HepG2 (cell line): ENCODE measurements around the gene ATXN7L3. TPM values are rescaled to one million over a fixed set of nuclear protein-coding genes. Genes with fewer than 3 reads are reported as not detected.

ENCODE experiments used
- ARNT2 ChIP-seq: sonication (generic); formaldehyde crosslinking; IDR thresholded peaks from 2 replicates; pipeline ENCODE4 v1.8.0; 2022; ENCODE audit warnings: mild to moderate bottlenecking, low read depth, missing genetic modification reagents, moderate library complexity
- IRF2 ChIP-seq: IDR thresholded peaks from 2 replicates; pipeline ENCODE4 v1.6.1; 2018; ENCODE audit warnings: missing genetic modification reagents, missing compliant biosample characterization
- KDM2A ChIP-seq: sonication (generic); formaldehyde crosslinking; IDR thresholded peaks from 2 replicates; pipeline ENCODE4 v1.4.0; 2020; ENCODE audit warnings: low read depth, missing genetic modification reagents, borderline replicate concordance
- NR2F1 ChIP-seq, 2 experiments: fragments of 450-650 bp in 1 of 2; formaldehyde crosslinking in 1 of 2; IDR thresholded peaks; 2 replicates each; pipeline versions ENCODE4 v1.5.0 to v1.6.1; 2016 to 2020; ENCODE audit warnings: mild to moderate bottlenecking in 1 of 2, missing compliant biosample characterization in 1 of 2, missing genetic modification reagents in 1 of 2, moderate library complexity in 1 of 2
- POLR2AphosphoS2 ChIP-seq: IDR thresholded peaks from 2 replicates; pipeline ENCODE4 v1.6.1; 2011; ENCODE audit warnings: low read depth, low read length, improper control_type of control experiment
- SAP130 ChIP-seq: IDR thresholded peaks from 2 replicates; pipeline ENCODE4 v1.6.1; 2016; ENCODE audit warnings: low read depth
- SIX1 ChIP-seq: sonication (generic); formaldehyde crosslinking; IDR thresholded peaks from 2 replicates; pipeline ENCODE4 v1.4.0; 2020; ENCODE audit warnings: missing genetic modification reagents, borderline replicate concordance
- SNAPC2 ChIP-seq: sonication (generic); formaldehyde crosslinking; IDR thresholded peaks from 2 replicates; pipeline ENCODE4 v1.8.1; 2022; ENCODE audit warnings: mild to moderate bottlenecking, missing genetic modification reagents
- TARDBP ChIP-seq: sonication (generic); formaldehyde crosslinking; IDR thresholded peaks from 2 replicates; pipeline ENCODE4 v1.8.0; 2022; ENCODE audit warnings: mild to moderate bottlenecking, missing genetic modification reagents
- ZNF280B ChIP-seq: sonication (generic); formaldehyde crosslinking; IDR thresholded peaks from 2 replicates; pipeline ENCODE4 v1.5.0; 2020; ENCODE audit warnings: missing genetic modification reagents, mild to moderate bottlenecking, borderline replicate concordance
- ZNF292 ChIP-seq: sonication (generic); formaldehyde crosslinking; IDR thresholded peaks from 2 replicates; pipeline ENCODE4 v1.8.1; 2022; ENCODE audit warnings: mild to moderate bottlenecking, low read depth, missing genetic modification reagents, borderline replicate concordance
- ZNF432 ChIP-seq: sonication (generic); formaldehyde crosslinking; IDR thresholded peaks from 2 replicates; pipeline ENCODE4 v1.5.0; 2020; ENCODE audit warnings: missing genetic modification reagents, mild to moderate bottlenecking, borderline replicate concordance
- ZNF512B ChIP-seq: sonication (generic); formaldehyde crosslinking; IDR thresholded peaks from 2 replicates; pipeline ENCODE4 v1.5.1; 2020; ENCODE audit warnings: missing genetic modification reagents, mild to moderate bottlenecking, borderline replicate concordance
- ZNF724P ChIP-seq: sonication (generic); formaldehyde crosslinking; IDR thresholded peaks from 2 replicates; pipeline ENCODE4 v1.8.0; 2022; ENCODE audit warnings: missing genetic modification reagents, borderline replicate concordance
- ZNF773 ChIP-seq: sonication (generic); formaldehyde crosslinking; IDR thresholded peaks from 2 replicates; pipeline ENCODE4 v1.4.0; 2020; ENCODE audit warnings: missing genetic modification reagents, borderline replicate concordance
- ZSCAN25 ChIP-seq: sonication (generic); formaldehyde crosslinking; IDR thresholded peaks from 2 replicates; pipeline ENCODE4 v1.8.0; 2022; ENCODE audit warnings: mild to moderate bottlenecking, missing genetic modification reagents
- polyA plus RNA-seq, 8 experiments: library from polyadenylated mRNA; depleted of rRNA in 3 of 8; stranded (reverse) in 7 of 8; unstranded in 1 of 8; fragments of >200 nt; fragmentation: Illumina TruSeq in 4 of 8; extraction: Trizol in 4 of 8; gene quantifications; 2 replicates each; pipeline versions ENCODE4 v1.2.1 to v1.2.3, GENCODE V29; 2011 to 2016; ENCODE audit warnings: low read depth in 4 of 8, missing spikeins in 1 of 8, mixed read lengths in 1 of 8; ENCODE audit not compliant: insufficient read depth in 1 of 8
- total RNA-seq, 5 experiments: library from RNA; depleted of rRNA; stranded (reverse); fragments of >200 nt; fragmentation: Illumina TruSeq; extraction: Trizol; gene quantifications; 2 replicates each; pipeline ENCODE4 v1.2.3, GENCODE V29; 2016; ENCODE audit warnings: low read depth in 1 of 5
- TF ChIP-seq, protein P1 (sequence below): IDR thresholded peaks from 2 replicates; pipeline ENCODE4 v1.6.1; 2018; ENCODE audit warnings: missing genetic modification reagents, mild to moderate bottlenecking, missing compliant biosample characterization
- TF ChIP-seq, protein P2 (sequence below): sonication (generic); formaldehyde crosslinking; IDR thresholded peaks from 2 replicates; pipeline ENCODE4 v1.8.0; 2022; ENCODE audit warnings: missing genetic modification reagents, low read depth, mild to moderate bottlenecking, borderline replicate concordance
- TF ChIP-seq, protein P3 (sequence below): sonication (generic); formaldehyde crosslinking; IDR thresholded peaks from 2 replicates; pipeline ENCODE4 v1.5.1; 2020; ENCODE audit warnings: mild to moderate bottlenecking, missing genetic modification reagents

The ATXN7L3 gene
- total and polyA plus RNA-seq, 2 of the 13 experiments (the other 11 are each of a cell fraction or from before 2014, with no cell fraction given): 44.5 to 59.1 TPM

DNA sequence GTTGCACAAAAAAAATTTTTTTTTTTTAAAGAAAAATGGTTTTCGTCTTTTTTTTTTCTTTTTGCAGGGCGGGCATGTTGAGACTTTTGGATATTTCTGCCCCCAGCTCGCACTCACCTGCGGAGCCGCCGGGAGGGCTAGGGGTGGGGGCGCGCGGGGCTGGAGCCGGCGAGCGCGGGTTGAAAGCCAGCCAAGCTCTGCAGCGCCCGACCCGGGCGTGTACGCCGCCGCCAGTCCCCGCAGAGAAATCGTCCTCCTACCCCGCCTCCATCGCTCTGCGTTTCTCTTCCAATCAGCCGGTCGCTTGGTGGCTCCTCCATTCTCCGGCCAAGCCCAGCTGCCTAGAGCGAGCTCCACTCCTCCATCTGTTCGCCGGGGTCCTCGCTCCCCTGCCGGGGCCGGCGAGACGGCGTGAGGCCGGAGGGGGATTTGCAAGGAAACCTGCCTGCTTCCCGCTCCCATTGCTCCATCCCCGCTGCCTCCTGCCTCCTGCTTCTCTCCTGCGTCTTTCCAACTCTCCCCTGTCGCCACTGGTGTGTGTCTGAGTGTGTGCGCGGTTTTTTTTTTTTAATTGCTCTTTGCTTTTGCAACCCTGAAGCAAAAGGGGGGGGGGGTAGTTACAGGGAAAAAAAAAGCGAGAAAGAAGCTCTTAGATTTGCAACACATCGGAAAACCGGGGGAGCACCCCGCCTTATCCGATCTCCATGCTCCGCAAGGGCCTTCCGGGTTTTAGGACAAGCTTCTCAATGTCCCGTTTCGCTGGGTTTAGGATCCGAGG is 21.6 kb upstream of the ATXN7L3 start (continued):
- peak; percentile 90 for TF ChIP-seq KDM2A (CRISPR knock-in tag)
- TF ChIP-seq, protein P1, sequence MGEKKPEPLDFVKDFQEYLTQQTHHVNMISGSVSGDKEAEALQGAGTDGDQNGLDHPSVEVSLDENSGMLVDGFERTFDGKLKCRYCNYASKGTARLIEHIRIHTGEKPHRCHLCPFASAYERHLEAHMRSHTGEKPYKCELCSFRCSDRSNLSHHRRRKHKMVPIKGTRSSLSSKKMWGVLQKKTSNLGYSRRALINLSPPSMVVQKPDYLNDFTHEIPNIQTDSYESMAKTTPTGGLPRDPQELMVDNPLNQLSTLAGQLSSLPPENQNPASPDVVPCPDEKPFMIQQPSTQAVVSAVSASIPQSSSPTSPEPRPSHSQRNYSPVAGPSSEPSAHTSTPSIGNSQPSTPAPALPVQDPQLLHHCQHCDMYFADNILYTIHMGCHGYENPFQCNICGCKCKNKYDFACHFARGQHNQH (CRISPR knock-in tag): peak; percentile 58; the same call in 1 of the 2 replicates
- TF ChIP-seq ARNT2: no peak
- TF ChIP-seq ZSCAN25: peak; percentile 92
- TF ChIP-seq, protein P2, sequence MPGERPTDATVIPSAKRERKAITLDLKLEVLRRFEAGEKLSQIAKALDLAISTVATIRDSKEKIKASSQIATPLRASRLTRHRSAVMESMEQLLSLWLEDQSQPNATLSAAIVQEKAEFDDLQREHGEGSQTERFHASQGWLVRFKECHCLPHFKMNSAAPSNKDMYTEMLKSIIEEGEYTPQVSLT (CRISPR knock-in tag): no peak
- TF ChIP-seq ZNF773 (CRISPR knock-in tag): no peak
- TF ChIP-seq TARDBP: peak; percentile 48; the same call in 1 of the 2 replicates
- TF ChIP-seq ZNF280B: peak; percentile 62; the same call in 1 of the 2 replicates
- 0 out of 2 replicates have a peak, but pooled peaks have one; percentile 28 for TF ChIP-seq ZNF292 (CRISPR knock-in tag)
- no peak for TF ChIP-seq SNAPC2 (CRISPR knock-in tag)
- no peak for TF ChIP-seq SIX1
- no peak for TF ChIP-seq ZNF512B (CRISPR knock-in tag)
- TF ChIP-seq, protein P3, sequence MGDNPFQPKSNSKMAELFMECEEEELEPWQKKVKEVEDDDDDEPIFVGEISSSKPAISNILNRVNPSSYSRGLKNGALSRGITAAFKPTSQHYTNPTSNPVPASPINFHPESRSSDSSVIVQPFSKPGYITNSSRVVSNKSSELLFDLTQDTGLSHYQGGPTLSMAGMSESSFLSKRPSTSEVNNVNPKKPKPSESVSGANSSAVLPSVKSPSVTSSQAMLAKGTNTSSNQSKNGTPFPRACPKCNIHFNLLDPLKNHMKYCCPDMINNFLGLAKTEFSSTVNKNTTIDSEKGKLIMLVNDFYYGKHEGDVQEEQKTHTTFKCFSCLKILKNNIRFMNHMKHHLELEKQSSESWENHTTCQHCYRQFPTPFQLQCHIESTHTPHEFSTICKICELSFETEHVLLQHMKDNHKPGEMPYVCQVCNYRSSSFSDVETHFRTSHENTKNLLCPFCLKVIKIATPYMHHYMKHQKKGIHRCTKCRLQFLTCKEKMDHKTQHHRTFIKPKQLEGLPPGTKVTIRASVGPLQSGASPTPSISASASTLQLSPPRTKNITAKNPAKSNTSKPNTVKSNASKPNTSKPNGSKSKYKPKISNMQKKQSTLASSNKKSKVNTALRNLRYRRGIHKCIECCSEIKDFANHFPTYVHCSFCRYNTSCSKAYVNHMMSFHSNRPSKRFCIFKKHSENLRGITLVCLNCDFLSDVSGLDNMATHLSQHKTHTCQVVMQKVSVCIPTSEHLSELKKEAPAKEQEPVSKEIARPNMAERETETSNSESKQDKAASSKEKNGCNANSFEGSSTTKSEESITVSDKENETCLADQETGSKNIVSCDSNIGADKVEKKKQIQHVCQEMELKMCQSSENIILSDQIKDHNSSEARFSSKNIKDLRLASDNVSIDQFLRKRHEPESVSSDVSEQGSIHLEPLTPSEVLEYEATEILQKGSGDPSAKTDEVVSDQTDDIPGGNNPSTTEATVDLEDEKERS (CRISPR knock-in tag): no peak
- TF ChIP-seq IRF2 (CRISPR knock-in tag): 0 out of 2 replicates have a peak, but pooled peaks have one; percentile 6
- TF ChIP-seq ZNF432: no peak
- peak; percentile 61; the same call in 1 of the 2 replicates for TF ChIP-seq SAP130 (CRISPR knock-in tag)
- TF ChIP-seq POLR2AphosphoS2: no peak
- TF ChIP-seq NR2F1 (CRISPR knock-in tag; IDR thresholded peaks at IDR 0.05): no peak
- peak; percentile 40; the same call in 1 of the 2 replicates for TF ChIP-seq ZNF724P (CRISPR knock-in tag)
